GM21367 (cell line): Measurements from ENCODE around the gene NTN1.
"Not testable (repeated sequence)": the region's sequence is repeated elsewhere in the genome, so short reads cannot be mapped to it uniquely, and the experiment has no call there.

Experiments
- ATAC-seq: cut with Tn5 transposase; IDR thresholded peaks from one replicate; pipeline ENCODE4 v1.9.1; 2021; ENCODE audit not compliant: unreplicated experiment

Gene NTN1

GRCh38 chr17:9080296-9080914 is 59.1 kb downstream of the NTN1 start:
- no peak for ATAC-seq

DNA sequence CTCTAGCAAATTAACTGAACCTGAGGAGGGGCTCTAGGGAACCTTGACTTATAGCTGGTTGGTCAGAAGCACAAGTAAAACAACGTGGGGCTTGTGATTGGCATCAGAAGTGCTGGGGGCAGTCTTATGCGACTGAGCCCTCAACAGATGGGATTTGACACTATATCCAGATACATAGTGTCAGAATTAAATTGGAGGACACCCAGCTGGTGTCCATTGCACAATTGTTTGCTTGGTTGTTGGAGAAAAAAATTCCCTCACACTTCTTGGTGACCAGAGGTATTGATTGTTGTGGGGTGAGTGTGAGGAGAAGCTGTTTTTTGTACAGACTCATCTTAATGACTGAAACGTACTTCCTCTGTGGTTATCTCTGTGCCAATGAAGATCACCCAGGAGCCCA is 59.7 kb downstream of the NTN1 start:
- ATAC-seq, result no peak

- no peak for ATAC-seq
Observed at GRCh38 chr17:9086577-9086976, 65.3 kb downstream of the NTN1 start.

DNA sequence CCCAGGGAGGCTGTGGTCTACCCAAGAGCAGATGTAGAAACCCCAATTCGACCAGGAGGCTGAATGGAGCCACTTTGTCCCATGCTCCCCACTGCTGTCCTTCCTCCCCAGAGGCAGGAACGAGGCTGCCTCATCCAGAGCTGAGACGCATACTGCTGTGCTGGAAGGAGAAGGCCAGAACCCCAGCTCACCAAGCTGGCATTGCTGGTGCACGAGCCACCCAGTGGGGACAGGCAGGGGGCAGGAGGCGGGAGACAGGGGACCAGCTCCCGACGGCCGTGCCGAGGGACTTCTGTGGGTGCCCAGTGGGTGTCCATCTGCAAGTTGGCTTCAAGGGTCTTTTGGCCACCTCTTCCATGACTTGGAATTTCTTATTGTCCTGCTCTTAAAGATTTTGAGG is 66.6 kb downstream of the NTN1 start:
- no peak for ATAC-seq

DNA sequence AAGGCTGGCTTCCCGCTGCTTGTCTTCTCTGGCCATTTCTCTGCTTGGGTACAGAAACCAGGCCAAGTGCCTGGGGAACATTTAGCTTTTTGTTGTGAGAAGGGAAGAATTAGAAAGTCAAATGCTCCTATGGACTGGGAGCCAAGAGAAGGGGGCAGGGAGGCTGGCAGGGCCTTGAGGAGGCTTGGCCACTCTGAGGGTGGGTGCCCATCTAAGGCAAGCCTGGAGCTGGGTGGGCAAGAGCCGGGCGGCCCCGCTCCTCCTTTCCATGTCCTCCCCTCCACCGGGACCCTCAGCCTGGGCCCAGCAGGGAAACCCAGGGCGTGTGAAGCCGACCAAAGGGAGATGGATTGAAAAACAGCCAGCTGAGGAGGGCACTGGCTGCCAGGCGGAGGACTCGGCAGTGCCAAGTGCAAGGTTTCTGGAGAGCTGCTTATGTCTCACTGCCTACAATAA is 69.4 kb downstream of the NTN1 start:
- no peak for ATAC-seq

DNA sequence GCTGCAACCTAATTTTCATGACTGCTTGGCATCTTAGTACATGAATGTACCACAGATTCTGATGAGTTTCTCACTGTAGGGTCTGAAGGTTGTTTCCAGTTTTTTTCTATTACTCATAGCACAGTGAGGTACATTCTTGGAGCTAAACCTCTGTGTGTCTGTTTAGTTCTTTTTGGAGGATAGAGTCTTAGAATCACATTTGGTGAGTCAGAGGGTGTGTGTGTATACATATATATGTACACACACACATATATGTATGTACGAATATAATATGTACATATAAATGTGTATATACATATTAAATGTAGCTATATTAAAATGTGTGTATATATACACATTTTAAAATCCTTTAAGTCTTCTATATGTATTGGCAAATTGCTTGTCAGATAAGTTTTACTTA is 72.9 kb downstream of the NTN1 start:
- no peak for ATAC-seq

DNA sequence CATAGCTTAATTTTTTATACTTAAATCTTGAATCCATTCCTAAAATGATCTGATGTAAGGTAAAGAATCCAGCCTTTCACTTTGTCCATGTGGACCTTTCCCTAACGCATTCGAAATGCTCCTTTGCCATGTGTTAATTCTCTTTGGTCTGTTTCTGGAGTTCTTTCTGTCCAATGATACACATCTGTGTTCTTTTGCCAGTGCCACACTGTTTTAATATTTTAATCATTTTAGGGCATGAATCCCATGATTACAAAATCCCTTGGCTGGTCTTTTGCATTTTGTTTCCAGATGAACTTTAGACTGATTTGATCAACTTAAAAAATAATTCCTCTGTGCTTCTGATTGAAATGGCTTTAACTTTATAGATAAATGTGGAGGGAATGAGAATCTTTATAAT is 74.1 kb downstream of the NTN1 start:
- no peak for ATAC-seq

DNA sequence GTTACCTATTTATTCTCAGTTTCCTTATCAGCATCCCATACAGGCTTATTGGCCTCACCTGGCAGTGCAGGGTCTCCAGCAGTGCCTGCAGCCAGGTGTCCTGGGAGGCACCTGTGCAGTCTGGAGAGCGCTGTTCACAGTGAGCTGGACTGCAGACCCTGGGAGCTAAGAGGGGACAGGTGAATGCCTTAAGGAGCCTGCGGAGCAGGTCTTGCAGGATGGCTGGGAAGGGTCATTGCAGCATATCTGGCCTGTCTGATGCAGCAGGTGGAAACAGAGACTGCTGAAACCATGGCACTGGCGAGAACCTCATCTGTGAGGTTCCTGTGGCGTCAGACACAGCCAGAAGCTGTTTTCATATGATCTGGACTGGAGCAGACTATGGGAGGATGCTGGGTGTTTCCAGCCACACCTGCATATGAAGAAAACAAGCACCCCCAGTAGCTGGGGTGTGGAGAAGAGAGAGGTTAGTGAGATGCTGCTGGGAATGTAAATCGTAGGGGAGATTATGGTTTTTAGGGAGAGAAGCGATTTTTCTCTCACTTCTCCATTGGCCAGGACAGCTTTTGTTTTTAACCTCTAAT is 77.0 kb downstream of the NTN1 start:
- ATAC-seq, result no peak

GRCh38 chr17:9101356-9101755 is 80.0 kb downstream of the NTN1 start:
- no peak for ATAC-seq

DNA sequence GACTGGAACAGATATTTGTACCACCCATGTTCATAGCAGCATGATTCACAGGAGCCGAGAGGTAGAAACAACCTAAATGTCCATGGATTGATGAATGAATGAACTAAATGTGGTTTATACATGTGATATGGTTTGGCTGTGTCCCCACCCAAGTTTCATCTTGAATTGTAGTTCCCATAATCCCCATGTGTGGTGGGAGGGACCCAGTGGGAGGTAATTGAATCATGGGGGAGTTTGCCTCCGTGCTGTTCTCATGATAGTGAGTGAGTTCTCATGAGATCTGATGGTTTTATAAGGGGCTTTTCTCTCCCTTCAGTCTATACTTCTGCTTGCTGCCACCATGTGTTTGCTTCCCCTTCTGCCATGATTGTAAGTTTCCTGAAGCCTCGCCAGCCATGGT is 81.9 kb downstream of the NTN1 start:
- not testable (repeated sequence) for ATAC-seq

DNA sequence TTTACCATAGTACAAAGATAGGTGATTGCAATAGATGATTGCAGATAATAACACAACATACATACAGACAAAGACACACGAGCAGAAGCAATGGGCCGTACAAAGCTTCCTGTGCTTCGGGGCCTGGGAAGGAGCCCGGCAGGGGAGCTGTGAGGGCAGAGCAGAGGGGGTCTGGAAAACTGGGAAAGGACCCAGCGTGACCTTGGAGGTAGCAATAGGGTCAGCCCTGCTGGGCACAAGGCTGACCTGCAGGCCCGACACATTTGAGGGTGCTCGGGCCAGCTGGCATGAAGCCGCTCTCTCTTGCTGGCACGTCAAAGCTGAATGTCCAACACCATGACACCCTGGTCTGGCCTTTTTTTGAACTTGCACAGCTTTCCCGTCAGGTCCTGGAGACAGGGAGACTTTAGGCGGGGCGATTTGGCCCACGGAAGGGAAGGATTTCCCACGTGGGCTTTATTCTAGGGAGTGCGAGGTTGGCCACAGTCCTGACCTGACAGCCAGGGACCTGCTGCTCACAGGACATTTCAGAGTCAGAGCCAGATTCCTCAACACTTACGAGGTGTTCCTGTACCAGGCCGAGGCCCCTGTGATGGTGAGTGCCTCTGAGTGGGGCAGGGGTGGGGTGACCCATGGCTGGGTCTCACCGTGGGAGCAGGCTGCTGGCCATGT is 83.2 kb downstream of the NTN1 start:
- no peak for ATAC-seq

DNA sequence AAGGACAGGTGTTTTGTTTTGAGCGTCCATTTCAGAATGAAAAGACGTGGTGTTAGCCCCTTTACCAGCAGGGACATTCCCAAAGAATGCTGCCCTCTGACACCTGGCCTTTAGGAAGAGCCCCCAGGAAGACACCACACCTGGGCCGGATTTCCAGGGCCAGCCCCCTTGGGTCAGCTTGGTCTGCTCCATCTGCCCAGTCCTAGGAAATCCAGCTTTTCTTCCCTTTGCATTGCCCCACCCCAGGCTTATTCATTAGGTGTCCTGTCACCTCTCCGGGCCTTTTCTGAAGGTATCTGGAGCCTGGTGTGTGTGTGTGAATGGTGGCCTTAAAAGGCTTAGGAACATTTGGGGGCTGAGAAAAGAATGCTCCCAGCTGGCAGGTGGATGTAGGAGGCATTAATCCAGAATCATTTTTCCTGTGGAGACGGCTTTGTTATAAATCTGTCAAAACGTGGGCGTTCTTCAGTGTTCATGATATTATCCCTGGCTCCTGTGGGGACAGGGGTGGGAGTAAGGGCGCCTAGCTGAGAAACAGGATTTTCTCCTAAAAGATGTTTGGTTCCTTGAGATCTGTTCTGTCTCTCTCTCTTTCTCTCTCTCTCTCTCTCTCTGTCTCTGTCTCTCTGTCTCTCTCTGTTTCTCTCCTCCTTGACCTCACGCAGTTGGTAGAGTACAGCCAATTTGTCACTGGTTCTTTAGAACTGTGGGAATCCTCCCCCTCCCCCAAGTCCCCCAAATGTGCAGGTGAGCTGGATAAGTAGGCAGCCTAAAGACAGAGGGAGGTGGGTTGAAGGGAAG is 84.0 kb downstream of the NTN1 start:
- no peak for ATAC-seq

DNA sequence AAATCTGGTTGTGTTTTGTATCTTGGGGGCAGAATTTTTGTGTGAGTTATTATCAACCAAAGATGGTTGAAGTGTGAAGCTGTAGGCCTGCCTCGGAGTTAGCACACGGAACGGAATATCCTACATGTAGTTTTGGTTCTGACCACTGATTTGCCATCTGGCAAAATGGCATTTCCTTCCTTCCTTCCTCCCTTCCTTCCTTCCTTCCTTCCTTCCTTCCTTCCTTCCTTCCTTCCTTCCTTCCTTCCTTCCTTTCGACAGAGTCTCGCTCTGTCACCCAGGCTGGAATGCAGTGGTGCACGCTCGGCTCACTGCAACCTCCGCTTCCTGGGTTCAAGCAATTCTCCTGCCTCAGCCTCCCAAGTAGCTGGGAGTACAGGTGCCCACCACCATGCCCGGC is 85.0 kb downstream of the NTN1 start:
- ATAC-seq, result not testable (repeated sequence)

- no peak for ATAC-seq
Observed at GRCh38 chr17:9107527-9107926, 86.2 kb downstream of the NTN1 start.

GRCh38 chr17:9108146-9108545 is 86.8 kb downstream of the NTN1 start:
- no peak for ATAC-seq

DNA sequence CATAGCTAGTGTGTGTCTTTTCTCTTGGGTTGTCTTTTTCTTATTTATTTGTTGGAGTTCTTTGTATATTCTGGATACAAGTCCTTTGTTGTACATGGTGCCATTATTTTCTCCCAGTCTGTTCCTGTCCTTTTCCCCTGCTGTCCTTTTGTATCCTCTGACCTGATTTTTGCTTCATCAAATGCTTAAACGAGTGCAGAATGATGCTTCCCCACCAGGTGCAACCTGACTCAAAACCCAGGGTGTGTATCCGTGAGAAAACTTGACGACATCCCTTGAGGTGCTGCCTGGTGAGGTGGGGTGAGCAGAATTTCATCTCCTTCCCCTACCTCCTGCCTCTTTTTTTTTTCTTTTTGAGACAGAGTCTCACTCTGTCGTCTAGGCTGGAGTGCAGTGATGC is 88.6 kb downstream of the NTN1 start:
- no peak for ATAC-seq

GRCh38 chr17:9110501-9110900 is 89.2 kb downstream of the NTN1 start:
- no peak for ATAC-seq

DNA sequence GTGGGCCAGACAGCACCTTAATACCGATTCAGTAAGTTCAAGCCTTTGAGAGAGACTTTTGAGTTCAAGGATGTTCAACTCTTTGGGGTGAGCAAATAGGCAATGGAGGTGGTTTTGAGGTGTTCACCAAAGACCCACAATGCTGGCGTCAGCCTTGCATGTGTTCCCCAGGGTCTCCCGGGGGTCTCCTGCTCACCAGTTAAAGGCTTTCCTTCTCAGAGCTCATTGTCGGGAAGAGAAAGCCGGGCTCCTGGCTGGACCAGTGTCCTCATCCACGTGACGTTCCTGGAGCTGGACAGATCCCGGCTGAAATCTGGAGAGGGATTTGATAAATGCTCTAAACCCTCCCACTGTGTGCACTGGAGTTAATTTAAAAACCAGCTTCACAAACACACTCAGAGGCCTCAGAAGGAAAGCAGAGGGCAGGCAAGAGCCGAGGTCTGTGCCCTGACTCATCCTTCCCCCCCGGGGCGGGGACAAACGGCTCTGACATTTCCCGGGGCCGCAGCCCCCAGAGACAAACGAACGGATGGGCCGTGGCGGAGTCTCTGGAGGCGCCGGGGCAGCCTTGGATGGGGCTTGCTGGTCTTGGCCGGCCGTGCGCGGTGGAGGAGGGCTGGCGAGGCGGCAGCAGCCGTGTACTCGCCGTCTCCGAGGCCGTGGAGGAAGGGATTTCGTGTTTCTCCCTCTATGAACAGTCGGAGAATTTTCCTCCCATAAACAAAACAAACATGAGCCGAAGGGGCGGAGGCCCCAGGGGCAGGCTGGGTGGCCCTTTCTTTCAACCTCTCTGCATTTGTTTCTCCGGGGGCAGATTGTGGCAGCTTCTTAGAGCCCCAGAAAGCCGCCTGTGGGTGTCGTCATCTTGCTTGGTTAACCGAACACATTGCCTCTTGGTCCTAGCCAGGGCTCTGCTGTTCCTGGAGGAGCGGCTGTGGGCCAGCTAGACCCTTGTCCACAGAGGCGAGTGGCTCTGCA is 94.2 kb downstream of the NTN1 start:
- ATAC-seq, result no peak

DNA sequence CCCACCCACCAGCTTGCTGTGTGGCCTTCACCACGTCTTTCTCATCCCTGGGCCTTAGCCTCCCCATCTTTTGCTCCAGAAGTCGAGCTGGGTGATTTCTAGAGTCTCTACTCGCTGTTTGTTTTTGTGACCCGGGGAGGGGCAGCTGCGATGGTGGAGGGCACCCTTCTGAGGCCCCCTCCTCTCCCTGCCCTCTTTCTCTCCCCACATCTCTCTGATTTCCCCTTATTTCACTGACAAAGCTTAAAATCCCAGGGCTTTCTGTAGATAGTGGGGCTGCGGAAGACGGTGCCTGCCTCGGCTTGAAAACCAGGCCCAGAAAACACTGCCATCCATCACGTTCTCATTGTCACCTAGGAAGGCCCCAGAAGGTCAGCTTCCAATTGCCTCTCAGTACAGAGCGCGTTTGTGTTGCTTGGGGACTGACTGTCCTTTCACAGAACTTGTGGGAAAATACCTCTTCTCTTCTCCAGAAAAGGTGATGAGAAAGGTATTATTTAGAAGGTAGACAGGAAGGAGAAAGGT is 95.1 kb downstream of the NTN1 start:
- ATAC-seq, result no peak

DNA sequence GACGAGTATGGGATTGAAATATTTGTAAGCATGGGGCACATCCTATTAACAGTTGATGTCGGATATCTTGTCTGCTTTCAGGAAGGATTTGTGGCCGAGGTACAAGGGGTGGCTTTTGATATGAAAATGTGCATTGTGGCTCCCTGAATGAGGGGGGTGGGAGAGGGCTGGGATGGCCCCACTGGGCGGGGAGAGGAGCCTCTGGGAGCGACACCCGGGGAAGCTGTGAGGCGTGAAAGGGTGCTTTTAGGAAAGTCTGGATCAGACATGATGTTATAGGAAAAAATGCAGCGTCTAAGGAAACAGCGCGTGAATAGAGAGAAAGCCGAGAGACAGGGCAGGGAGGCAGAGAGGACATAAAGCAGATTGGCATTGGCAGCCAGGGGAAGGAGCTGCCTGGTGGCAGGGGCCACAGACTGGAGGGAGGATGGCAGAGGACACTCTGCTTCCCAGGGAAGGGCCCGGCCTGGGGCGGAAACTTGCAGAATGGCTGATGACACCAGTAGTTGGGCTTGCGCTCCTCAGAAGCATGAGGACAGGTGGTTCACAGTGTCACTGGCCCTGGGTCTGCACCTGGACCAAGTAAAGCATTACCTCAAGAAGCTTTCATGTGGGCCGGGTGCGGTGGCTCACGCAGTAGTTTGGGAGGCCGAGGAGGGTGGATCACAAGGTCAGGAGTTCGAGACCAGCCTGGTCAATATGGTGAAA is 95.7 kb downstream of the NTN1 start:
- no peak for ATAC-seq
